CD4-positive, alpha-beta T cell treated with Interleukin-17A for 1 hour (primary cell): ENCODE data around the gene TRAPPC4.
A peak's percentile ranks its signal among the peaks of the same experiment; 100 is the strongest.
"Not testable (repeated sequence)": the region's sequence is repeated elsewhere in the genome, so short reads cannot be mapped to it uniquely, and the experiment has no call there.

Experiments
- DNase-seq: peaks from one replicate; pipeline ENCODE4 v3.0.0-alpha.2; 2020

The TRAPPC4 gene

DNA sequence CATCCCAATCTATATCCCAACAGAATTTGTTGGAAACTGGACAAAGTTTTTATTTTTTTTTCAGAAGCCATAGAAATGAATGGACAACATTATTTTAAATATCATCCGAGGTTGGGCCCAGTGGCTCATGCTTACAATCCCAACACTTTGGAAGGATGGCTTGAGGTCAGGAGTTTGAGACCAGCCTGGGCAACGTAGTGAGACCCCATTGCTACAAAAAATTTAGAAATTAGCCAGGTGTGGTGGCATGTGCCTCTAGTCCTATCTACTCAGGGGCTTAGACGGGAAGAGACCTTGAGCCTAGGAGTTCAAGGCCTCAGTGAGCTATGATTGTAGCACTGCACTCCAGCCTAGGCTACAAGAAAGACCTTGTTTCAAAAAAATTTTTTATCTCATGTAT is 16.2 kb downstream of the TRAPPC4 start:
- no peak for DNase-seq

DNA sequence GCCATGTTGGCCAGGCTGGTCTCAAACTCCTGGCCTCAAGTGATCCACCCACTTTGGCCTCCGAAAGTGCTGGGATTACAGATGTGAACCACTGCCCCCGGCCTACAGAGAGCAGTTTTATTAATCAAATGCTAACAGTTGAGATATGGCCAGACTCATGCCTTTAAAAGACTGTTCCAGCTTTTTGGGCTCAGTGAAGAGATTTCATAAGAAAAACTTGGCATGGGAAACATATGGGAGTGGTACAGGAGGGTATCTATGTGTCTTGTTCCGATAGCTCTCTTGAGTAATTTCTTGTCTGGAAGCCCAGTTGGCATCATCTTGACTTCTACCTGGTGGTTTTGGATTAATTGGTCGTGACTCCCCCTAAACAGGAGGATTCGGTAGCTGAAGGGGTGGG is 20.3 kb downstream of the TRAPPC4 start:
- DNase-seq = no peak

DNA sequence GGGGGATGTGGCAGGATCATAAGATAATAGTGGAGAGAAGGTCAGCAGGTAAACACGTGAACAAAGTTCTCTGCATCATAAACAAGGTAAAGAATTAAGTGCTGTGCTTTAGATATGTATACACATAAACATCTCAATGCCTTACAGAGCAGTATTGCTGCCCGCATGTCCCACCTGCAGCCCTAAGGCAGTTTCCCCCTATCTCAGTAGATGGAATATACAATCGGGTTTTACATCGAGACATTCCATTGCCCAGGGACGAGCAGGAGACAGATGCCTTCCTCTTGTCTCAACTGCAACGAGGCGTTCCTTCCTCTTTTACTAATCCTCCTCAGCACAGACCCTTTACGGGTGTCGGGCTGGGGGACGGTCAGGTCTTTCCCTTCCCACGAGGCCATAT is 20.9 kb downstream of the TRAPPC4 start:
- DNase-seq = not testable (repeated sequence)

DNA sequence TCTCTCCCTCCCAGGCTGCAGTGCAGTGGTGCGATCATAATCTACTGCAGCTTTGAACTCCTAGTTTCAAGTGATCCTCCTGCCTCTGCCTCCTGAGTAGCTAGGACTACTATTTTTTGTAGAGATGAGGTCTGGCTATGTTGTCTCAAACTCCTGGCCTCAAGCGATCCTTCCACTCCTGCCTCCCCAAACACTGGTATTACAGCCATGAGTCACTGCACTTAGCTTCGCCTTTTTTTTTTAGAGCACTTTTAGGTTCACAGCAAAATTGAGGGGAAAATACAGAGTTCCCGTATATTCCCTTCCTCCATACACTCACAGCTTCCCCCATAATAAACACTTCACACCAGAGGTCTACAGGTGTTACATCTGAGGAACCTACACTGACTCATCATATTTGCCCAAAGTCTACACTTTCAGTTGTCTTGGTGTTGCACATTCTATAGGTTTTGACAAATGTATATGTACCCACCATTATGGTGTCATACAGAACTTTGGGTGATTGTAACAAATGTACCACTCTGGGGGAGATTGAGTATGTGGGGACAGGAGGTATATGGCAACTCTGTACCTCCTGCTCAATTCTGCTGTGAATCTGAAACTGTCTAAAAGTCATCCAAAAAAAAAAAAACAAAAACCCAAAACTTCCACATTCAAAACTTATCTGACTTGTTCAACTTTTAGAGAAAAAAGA is 23.4 kb downstream of the TRAPPC4 start:
- DNase-seq = no peak

DNA sequence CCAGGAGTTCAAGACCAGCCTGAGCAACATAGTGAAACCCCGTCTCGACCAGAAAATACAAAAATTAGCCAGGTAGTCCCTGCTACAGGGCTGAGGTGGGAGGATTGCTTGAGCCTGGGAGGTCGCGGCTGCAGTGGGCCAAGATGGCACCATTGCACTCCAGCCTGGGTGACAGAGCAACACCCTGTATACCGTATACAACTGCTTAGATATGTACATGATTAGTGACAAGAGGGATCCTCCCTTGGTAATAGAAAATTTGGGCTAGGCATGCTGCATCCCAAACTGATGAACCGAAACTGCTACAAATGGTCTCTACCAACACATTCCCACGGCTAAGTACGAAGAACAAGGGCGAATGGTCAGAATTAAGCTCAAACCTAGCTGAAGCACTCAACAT is 24.4 kb downstream of the TRAPPC4 start:
- no peak for DNase-seq

DNA sequence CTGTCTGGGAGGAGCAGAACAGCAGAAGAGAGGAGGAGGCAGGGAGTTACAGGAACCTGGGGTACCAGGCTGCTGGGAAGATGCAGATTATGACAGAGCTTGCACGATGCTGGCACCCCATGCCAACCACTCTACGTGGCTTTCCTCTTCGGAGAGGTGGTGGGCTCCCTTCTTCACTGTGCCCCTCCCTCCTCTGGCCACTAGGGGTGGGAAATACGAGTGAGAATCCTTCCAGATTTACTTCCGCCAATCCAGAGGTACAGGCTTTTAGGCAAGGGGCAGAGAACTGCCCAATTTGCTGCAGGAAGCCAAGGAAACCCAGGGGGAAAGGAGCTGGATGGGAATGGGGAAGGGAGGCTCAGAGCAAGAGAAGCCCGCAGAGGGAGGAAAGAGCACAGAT is 26.1 kb downstream of the TRAPPC4 start:
- no peak for DNase-seq

DNA sequence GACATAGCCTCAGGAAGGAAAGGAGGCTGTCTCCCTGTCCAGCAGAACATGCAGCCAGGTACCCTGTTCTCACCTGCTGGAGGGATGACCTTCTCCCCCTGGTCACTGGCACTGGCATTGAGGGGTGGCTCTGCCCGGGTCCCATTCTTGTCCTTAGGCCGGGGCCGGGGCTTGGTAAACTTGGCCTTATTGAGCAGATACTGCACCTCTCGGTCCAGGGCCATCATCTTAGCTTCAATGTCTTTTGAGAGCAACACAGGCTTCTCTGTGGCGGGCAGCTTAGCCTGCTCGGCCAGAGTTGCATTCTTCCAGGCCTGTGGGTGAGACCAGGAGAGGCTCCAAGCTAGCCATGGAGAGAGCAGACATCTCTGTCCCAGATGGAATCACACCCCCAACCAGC is 27.9 kb downstream of the TRAPPC4 start:
- DNase-seq = no peak

DNA sequence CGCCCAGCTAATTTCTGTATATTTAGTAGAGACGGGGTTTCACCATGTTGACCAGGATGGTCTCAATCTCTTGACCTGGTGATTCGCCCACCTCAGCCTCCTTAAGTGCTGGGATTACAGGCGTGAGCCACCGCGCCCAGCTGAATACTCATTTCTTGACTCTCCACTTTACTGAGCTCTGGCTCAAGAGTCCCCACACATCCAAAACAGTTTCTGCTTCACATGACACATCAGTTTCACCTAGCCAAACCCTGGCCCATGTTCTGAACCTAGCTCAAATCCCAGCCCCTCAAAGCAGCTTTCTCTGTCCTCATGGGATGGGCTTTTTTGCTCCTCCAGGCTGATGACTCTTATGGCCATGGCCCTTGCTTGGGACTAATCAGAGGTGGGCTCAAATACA is 28.6 kb downstream of the TRAPPC4 start:
- no peak for DNase-seq

DNA sequence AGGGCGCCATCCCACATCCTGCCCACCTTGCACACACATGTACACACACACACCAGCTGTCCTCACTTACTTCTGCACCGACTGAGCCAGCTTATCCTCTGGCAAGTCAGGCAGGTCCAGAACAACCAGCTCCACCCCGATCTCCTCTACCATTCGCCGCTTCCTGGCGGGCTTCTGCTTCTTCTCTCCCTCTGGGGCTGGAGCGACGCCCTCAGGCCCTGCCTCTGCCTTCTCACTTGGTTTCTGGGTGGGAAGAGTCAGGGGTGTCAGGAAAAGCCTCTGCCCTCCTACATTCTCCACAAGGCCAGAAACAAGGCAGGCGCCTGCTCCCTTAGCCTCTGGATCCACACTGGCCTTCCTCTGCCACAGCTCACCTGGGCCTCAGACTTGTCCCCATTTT is 30.1 kb downstream of the TRAPPC4 start:
- no peak for DNase-seq

DNA sequence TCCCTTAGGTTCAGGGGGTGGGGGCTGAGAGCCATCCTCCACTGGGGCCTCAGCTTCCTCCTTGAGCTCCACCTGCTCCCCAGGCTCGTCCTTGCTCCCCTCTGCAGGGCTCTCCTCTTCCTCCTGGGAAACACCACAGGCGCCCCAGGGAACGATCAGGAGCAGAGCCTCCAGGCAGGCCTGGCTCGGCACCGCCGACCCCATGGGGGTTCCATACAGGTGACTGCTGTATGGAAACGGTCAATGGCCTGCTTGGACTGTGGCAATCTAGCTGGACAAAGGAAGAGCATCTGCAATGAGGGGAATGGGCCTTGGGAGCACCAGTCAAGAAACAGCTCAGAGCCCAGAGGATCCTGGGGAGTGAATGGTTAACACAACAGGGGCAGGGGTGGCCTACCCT is 30.5 kb downstream of the TRAPPC4 start:
- DNase-seq = no peak

DNA sequence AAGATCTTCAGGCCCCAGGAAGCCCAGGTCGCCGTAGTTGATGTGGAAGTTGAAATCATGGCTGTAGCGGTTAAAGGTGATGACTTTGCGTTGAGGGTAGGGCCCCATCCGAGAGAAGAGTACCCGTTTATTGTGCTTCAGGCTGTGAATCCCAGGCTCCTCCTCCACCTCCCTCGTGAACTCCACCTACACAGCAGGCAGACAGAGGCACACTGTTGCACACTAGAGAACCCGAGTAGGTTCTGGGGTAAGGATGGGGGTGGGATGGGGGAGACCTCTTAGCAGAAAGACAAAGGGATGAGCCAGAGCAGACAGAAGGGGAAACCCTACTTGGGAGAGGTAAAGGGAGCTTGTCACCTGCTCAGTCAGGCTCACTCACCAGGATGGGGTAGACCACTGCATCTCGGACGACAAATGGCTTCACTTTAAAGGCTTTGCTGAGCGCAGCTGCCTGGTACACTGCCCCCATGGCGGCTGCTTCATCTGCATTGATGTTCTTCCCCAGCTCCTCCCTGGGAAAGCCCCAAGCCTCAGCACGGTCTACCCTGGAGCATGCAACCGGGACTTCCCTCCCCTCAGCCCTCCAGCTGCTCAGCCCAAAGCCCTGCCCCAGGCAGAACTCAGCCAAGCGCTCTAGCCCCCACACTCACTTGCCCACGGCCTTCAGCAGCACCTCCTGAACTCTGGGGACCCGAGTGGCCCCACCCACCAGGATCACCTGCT is 33.0 kb downstream of the TRAPPC4 start:
- peak; percentile 40 for DNase-seq

DNA sequence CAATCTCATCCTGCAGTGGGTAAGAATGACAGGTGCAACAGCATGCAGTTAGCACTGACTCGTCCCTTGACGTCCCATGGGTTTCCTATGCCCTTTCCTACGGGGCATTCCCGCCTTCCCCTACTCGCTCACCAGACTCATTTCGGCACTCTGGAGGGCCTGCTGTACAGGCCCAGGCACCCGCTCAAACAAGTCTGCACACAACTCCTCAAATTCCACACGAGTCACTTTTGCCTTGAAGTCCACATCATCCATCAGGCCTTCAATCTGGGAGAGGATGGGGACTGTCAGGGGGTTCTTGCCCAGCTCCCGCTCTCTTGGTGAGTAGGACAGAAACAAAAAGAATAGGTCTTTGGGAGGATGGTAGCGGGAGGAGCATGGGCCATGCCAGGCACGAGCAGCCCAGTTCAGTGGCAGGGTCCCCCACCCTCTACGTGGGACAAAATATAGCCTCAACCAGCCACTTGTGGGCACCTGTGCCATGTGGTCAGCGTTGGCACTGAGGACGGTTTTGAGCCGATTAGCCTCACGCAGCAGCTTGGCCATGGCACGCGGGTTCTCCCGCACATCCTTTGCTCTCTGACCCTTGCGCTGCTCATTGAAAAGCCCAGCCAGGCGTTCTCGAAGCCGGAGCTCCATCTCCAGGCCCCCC is 33.7 kb downstream of the TRAPPC4 start:
- no peak for DNase-seq

DNA sequence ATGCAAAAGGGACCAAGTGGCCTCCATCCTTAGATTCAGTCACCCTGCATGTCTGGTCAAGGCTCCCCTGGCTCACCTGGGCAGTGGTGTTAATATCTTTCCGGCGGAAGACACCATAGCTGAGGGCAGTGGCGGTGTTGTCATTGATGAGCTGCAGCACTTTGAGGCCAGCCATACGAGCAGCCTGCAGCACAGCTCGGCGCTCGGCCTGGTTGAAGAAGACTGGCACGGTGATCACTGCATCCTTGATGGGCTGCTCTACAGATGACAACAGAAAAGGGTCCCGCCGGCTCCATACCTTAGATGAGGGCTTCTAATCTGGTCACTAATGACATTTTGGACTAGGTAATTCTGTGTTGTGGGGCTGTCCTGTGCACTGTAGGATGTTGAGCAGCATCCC is 35.9 kb downstream of the TRAPPC4 start:
- no peak for DNase-seq

DNA sequence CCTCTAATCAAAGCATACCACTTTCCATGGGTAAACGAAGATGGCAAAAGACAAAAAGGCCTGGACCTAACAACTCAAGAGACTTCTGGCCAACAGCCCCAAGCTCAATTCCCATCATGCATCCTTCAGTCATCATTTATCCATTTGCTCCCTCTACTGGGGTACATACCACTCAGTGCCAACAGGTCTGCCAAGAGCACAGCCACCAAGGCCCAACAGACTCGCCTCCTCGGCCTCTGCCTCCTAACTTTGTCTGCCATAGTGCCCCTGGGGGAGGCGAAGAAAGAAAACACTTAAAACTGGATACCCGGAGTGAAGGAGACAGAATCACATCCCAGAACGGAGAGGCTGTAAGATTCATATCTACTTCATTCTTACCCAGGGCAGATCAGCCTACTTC is 37.3 kb downstream of the TRAPPC4 start:
- peak; percentile 28 for DNase-seq

DNA sequence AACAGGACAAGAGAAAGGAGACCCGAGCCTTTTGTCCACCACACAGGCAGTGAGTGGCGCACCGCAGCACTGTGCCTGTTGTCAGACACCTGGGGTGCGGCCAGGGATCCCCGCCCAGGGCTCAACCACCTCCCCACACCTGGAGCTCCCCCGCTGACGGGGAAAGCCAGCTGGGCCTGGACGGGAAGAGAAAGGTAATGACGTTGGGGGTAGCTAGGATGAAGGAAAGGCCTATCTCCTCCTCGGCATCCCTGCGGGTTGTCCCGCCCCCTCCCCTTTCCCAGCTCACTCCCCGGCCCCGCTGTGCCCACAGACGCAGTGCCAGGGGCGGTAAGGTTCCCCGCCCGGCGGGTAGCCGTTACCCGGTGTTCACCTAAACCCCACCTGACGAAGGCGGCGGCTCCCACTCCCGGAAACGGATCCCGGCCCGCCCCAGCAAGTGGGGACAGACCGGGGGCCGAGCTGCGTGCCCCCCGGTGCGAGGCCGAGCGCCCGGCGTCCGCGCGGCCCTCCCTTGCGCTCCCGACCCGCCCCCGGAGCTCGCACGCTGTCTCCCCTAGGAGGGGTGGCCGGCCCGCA is 37.9 kb downstream of the TRAPPC4 start:
- DNase-seq = peak; percentile 72

DNA sequence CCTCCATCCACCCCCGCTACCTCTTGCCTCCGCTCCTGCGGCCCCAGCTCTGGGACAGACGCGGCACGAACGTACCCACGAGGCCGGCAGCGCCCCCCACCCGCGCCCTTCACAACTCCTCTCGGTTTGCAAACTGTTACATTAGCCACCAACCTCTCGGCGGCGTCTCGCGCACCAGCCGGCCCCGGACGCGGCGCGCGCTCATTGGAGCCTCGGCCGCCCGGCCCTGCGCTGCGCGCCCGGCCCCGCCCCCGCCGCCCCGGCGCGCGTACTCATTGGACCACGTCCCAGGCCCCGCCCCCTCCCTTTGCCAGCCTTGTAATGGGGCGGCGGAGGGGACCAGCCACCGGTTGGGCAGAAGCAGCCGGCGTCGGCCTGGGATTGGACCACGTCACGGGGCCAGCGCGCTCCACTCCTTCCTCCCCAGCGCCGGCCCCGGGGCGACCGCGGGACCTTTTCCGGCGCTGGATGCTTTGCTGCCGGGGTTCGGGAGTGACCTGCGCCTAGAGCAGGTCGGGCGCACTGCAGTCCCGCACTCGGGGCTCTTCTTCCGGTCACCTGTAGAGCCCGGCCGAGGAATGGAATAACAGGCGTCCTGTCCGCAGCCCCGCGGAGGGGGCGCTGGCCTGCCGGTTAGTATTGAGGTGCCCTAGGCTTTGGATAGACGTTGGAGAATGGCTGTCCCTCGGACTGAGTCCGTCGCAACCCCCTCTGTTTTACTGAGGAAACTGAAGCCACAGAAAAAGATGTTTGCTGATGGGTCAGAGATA is 38.6 kb downstream of the TRAPPC4 start, which contains the start of gene HYOU1:
Gene HYOU1, minus strand, starts transcription at position 206 of the 770 bp plus-strand sequence. CDS start 1,045 bp downstream, outside the sequence.
- peak; percentile 97 for DNase-seq

DNA sequence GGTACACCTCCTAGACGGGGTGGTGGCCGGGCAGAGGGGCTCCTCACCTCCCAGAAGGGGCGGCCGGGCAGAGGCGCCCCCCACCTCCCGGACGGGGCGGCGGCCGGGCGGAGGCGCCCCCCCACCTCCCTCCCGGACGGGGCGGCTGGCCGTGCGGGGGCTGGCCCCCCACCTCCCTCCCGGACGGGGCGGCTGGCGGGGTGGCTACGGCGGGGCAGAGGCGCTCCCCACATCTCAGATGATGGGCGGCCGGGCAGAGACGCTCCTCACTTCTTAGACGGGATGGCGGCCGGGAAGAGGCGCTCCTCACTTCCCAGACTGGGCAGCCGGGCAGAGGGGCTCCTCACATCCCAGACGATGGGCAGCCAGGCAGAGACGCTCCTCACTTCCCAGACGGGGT is 40.6 kb downstream of the TRAPPC4 start:
- DNase-seq = not testable (repeated sequence)

DNA sequence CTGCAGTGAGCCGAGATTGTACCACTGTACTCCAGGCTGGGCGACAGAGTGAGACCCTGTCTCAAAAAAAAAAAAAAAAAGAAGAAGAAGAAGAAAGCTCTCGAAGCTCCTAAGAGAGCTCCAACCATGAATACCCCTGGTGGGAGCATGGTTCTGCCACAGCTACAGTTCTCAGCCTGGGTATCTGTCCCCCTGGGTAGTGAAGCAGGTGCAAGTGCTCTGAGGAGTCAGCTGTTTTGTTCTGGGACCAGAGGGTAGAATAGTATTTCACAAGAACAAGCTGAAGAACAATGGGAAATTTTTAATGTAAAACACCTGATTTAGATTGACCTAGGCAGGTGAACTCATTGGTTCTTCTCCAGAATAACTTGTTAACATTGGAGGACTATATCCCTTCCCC is 42.7 kb downstream of the TRAPPC4 start:
- DNase-seq = no peak

DNA sequence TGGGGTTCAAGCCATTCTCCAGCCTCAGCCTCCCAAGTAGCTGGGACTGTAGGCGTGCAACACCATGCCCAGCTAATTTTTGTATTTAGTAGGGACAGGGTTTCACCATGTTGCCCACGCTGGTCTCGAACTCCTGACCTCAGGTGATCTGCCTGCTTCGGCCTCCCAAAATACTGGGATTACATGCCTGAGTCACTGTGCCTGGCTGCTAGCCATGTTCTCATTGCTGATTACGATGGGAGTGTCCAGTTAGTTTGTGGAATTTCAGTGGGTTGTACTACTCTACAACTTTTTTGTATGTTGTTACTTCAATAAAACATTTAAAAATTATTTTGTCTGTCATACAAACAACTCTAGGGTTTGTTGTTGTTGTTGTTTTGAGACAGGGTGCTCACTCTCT is 44.2 kb downstream of the TRAPPC4 start:
- DNase-seq = no peak

DNA sequence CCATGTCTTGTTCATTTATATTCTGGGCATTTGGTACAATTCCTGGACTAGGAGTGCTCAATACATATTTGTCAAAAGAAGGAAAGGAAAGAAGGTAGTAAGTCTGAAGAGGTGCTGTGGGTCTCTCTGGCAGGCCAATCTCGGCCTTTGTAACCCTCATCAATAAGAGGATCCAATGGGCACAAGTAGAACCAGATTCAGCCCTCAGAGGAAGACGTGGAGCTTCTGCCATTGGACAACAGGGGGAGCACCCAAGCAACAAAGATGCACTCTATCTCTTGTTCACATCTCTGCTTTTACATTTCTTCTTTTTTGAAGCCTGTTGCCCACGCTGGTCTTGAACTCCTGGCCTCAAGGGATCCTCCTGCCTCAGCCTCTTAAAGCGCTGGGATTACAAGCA is 46.8 kb downstream of the TRAPPC4 start:
- peak; percentile 74 for DNase-seq

DNA sequence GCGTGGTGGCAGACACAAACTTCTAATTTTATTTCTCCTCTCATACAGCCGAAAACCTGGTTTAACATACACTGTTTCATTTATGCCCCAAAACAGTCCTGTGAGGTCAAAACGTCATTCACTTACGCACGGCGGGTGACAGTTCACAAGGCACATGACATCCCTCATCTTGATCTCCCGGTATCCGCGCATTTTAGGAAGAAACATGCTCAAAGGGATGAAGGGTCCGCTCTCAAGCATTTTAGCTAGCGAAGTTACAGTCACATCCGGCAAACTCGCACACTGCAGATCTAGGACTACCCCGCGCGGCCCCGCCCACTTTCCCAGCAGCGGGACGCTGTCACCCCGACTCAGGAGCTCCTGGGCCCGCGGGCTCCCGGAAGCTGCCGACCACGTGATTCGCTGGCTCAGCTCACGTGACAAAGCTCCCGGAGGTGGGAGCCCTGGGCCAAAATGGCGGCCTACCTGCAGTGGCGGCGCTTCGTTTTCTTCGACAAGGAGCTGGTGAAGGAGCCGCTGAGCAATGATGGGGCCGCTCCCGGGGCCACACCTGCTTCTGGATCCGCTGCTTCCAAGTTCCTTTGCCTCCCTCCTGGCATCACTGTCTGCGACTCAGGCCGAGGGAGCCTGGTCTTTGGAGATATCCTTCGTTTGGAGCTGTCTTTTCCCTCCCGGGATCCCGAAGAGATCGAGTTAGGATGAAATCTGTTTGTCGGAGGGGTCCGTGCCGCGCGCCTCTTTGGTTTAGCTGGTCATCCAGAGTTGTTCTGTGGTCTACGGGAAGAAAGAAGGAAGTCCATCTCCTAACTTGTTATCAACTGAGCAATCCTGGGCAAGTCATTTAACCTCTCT is 49.0 kb downstream of the TRAPPC4 start, which contains the start of gene VPS11:
Gene VPS11, plus strand, starts transcription at position 448 of the 852 bp plus-strand sequence. Its CDS starts 6 bp downstream, at position 454.
- DNase-seq = peak; percentile 97
